Measurements from ENCODE around the gene IPPK.

DNA sequence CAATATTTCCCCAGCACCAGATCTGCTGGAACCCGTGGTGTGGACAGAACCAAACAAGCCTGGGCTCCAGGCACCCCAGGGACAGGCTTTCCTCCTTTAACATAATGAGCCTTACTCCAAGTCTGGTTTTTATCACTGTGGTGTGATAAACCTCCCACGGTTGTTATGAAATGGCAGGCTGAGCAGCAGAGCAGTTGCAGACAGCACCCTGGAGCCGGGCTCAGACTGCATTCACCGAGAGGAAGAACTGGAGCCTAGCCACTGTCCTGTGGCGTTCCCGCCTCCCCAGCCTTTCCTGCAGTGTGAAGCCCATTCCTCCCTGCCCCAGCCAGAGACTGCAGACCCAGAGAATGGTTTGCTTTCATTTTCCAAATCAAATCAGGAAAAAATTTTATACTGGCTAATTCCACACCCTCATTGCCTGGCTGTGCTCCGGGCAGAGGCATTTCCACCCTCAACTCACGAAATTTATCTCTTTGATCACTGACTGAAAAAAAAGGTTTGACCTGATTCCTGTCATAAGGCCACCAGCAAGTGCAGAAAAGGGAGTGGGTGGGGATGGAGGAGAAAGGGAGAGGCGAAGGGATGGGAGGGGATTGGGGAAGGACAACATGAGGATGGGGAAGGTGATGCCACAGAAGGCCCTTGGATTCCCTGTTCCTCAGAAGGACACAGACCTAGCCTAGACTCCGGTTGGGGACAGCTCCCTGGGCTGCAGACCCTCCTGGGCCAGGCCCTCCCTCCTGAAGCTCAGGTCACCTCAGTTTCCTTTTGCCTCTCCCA is 18.9 kb downstream of the IPPK start:
- TF ChIP-seq, protein P1, sequence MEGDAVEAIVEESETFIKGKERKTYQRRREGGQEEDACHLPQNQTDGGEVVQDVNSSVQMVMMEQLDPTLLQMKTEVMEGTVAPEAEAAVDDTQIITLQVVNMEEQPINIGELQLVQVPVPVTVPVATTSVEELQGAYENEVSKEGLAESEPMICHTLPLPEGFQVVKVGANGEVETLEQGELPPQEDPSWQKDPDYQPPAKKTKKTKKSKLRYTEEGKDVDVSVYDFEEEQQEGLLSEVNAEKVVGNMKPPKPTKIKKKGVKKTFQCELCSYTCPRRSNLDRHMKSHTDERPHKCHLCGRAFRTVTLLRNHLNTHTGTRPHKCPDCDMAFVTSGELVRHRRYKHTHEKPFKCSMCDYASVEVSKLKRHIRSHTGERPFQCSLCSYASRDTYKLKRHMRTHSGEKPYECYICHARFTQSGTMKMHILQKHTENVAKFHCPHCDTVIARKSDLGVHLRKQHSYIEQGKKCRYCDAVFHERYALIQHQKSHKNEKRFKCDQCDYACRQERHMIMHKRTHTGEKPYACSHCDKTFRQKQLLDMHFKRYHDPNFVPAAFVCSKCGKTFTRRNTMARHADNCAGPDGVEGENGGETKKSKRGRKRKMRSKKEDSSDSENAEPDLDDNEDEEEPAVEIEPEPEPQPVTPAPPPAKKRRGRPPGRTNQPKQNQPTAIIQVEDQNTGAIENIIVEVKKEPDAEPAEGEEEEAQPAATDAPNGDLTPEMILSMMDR (conservative IDR thresholded peaks at IDR 0.05 in 1 of 2, IDR thresholded peaks at IDR 0.05 in 1 of 2; ENCODE audit: low read depth in 1 of 2, low read length in 2 of 2), result no peak
- TF ChIP-seq EZH2 (IDR thresholded peaks at IDR 0.05; ENCODE audit: low read length, missing control alignments), result no peak

Measured in fibroblast of lung (primary cell).